ENCODE measurements around the gene TUBA3C. TPM values are rescaled to one million over a fixed set of nuclear protein-coding genes. Genes with fewer than 3 reads are reported as not detected.

TUBA3C gene
- total RNA-seq, 4 donors from 2014 or later, result not detected

DNA sequence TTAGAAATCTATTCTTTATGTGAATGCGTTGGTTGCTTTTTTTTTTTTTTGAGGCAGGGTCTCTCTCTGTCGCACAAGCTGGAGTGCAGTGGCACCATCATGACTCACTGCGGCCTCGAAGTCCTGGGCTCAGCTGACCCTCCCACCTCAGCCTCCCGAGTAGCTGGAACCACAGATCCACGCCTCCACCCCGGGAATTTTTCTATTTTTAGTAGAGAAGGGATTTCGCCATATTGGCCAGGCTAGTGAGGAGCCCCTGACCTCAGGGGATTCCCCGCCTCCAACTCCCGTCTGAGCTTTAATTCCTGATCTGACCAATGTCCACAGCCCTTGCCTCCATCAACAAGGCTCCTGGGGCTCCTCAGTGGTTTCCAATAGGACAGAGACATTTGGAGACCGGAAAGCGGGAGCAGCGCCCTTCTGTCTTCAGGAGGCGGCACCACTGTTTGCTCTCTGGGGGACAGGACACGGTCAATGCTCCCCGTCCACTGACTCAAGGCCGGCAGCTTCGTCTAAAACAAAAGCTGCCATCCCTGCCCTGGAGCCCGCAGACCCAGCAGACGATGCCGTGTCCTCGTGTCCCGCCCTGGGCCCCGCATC, 503 bp downstream of the TUBA3C start:
- TF ChIP-seq, protein P1, sequence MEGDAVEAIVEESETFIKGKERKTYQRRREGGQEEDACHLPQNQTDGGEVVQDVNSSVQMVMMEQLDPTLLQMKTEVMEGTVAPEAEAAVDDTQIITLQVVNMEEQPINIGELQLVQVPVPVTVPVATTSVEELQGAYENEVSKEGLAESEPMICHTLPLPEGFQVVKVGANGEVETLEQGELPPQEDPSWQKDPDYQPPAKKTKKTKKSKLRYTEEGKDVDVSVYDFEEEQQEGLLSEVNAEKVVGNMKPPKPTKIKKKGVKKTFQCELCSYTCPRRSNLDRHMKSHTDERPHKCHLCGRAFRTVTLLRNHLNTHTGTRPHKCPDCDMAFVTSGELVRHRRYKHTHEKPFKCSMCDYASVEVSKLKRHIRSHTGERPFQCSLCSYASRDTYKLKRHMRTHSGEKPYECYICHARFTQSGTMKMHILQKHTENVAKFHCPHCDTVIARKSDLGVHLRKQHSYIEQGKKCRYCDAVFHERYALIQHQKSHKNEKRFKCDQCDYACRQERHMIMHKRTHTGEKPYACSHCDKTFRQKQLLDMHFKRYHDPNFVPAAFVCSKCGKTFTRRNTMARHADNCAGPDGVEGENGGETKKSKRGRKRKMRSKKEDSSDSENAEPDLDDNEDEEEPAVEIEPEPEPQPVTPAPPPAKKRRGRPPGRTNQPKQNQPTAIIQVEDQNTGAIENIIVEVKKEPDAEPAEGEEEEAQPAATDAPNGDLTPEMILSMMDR (IDR thresholded peaks at IDR 0.05; ENCODE audit: low read depth), result no peak

- TF ChIP-seq, protein P1 (IDR thresholded peaks at IDR 0.05; ENCODE audit: low read depth), result no peak
These were observed 1.7 kb downstream of the TUBA3C start for GRCh38 chr13:19179916-19180315.

GRCh38 chr13:19178901-19179593, 2.6 kb downstream of the TUBA3C start:
- TF ChIP-seq, protein P1 (IDR thresholded peaks at IDR 0.05; ENCODE audit: low read depth), result no peak

- TF ChIP-seq, protein P1 (IDR thresholded peaks at IDR 0.05; ENCODE audit: low read depth), result no peak
These were observed 7.9 kb downstream of the TUBA3C start for GRCh38 chr13:19173752-19174151.

DNA sequence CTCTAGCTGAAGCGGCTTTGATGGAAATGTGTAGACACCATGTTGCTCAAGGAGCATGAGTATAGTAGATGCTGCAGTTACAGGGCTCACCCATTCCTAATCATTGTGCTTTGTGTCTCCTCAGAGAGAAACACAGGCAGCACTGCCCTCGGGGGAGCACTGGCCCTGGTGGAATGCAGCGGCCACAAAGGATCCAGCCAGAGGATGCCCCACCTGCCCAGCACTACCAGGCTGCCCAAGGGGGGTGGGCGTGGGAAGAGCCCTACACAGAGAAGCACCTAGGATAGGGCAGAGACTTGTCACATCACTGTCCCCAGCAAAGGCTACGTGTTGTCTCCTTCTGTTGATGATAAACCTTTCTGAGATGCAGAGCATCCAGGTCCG, 9.0 kb downstream of the TUBA3C start:
- TF ChIP-seq, protein P1 (IDR thresholded peaks at IDR 0.05; ENCODE audit: low read depth), result no peak

DNA sequence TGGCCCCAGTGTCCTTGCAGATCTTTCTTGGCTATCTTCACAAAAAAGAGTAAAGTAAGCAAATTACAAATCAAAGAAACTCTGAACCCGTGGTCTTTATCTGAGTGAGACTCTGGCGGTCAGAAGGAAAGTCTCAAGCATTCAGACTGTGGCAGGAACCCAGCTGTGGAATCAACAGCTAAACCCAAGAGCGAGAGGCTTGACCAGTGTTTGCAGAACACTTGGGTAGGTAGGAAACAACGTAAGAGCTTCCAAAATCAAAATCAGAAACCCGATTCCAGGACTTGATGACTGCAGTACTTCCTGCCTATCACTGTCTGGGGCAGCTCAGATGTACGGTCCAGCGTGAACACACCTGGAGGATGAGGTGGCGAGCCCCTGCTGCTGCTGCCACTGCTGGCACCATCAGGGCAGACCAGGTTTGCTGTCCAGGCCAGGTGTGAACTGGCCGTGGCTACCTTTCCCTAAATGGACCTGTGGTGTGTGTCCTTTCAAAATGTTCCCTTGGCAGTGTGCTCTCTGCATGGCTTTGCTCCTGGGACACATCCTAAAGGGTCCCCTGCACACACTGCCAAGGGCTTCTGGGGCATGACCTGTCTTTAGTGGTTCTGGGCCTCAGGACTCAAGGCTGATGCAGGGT, 9.5 kb downstream of the TUBA3C start:
- TF ChIP-seq, protein P1 (IDR thresholded peaks at IDR 0.05; ENCODE audit: low read depth), result no peak

GRCh38 chr13:19171563-19171962, 10.1 kb downstream of the TUBA3C start:
- TF ChIP-seq, protein P1 (IDR thresholded peaks at IDR 0.05; ENCODE audit: low read depth), result no peak
